WTC11 (cell line): ENCODE results near the gene OFD1. TPM values are rescaled to one million over a fixed set of nuclear protein-coding genes. Genes with fewer than 3 reads are reported as not detected.
A peak's percentile ranks its signal among the peaks of the same experiment; 100 is the strongest.

Experiments
- AFF4 ChIP-seq: sonication (generic); formaldehyde crosslinking; IDR thresholded peaks from 2 replicates; pipeline ENCODE4 v1.8.1; 2023; ENCODE audit warnings: mild to moderate bottlenecking, missing genetic modification reagents, borderline replicate concordance
- AR ChIP-seq: fragments of 250-450 bp; sonication (Bioruptor Pico); IDR thresholded peaks from 2 replicates; pipeline ENCODE4 v1.9.0; 2021; ENCODE audit warnings: mild to moderate bottlenecking
- ATF3 ChIP-seq: sonication (generic); formaldehyde crosslinking; conservative IDR thresholded peaks from 2 replicates; pipeline ENCODE4 v1.8.1; 2022; ENCODE audit warnings: mild to moderate bottlenecking, missing genetic modification reagents
- CREB1 ChIP-seq: sonication (generic); formaldehyde crosslinking; IDR thresholded peaks from 2 replicates; pipeline ENCODE4 v1.8.0; 2023; ENCODE audit warnings: mild to moderate bottlenecking, missing genetic modification reagents
- E2F4 ChIP-seq: sonication (generic); formaldehyde crosslinking; IDR thresholded peaks from 2 replicates; pipeline ENCODE4 v1.8.1; 2022; ENCODE audit warnings: low read depth, mild to moderate bottlenecking, moderate library complexity, missing genetic modification reagents, borderline replicate concordance
- MAX ChIP-seq: sonication (generic); formaldehyde crosslinking; IDR thresholded peaks from 2 replicates; pipeline ENCODE4 v1.8.0; 2022; ENCODE audit warnings: mild to moderate bottlenecking, missing genetic modification reagents
- NFYB ChIP-seq: sonication (generic); formaldehyde crosslinking; conservative IDR thresholded peaks from 2 replicates; pipeline ENCODE4 v1.8.0; 2022; ENCODE audit warnings: low read depth, missing genetic modification reagents
- SMAD4 ChIP-seq: sonication (generic); formaldehyde crosslinking; IDR thresholded peaks from 2 replicates; pipeline ENCODE4 v1.8.0; 2022; ENCODE audit warnings: mild to moderate bottlenecking, missing genetic modification reagents
- SP1 ChIP-seq: sonication (generic); formaldehyde crosslinking; conservative IDR thresholded peaks from 2 replicates; pipeline ENCODE4 v1.8.1; 2022; ENCODE audit warnings: missing genetic modification reagents
- STAT6 ChIP-seq: sonication (generic); formaldehyde crosslinking; conservative IDR thresholded peaks from 2 replicates; pipeline ENCODE4 v1.8.1; 2023; ENCODE audit warnings: mild to moderate bottlenecking, low read depth, missing genetic modification reagents, moderate library complexity
- USF1 ChIP-seq: sonication (generic); formaldehyde crosslinking; IDR thresholded peaks from 2 replicates; pipeline ENCODE4 v1.8.0; 2022; ENCODE audit warnings: mild to moderate bottlenecking, missing genetic modification reagents
- ZNF121 ChIP-seq: sonication (generic); formaldehyde crosslinking; IDR thresholded peaks from 2 replicates; pipeline ENCODE4 v1.8.0; 2023; ENCODE audit warnings: missing genetic modification reagents
- ZNF219 ChIP-seq: sonication (generic); formaldehyde crosslinking; IDR thresholded peaks from 2 replicates; pipeline ENCODE4 v1.8.0; 2023; ENCODE audit warnings: missing genetic modification reagents, mild to moderate bottlenecking, borderline replicate concordance
- ZNF263 ChIP-seq: sonication (generic); formaldehyde crosslinking; IDR thresholded peaks from 2 replicates; pipeline ENCODE4 v1.8.1; 2022; ENCODE audit warnings: low read depth, mild to moderate bottlenecking, moderate library complexity, missing genetic modification reagents
- total RNA-seq: library from RNA; stranded (reverse); gene quantifications from 3 replicates; pipeline ENCODE4 v1.2.3, GENCODE V29; 2021
- TF ChIP-seq, protein P1 (sequence below): sonication (generic); formaldehyde crosslinking; IDR thresholded peaks from 2 replicates; pipeline ENCODE4 v1.8.1; 2023; ENCODE audit warnings: mild to moderate bottlenecking, missing genetic modification reagents, moderate library complexity
- TF ChIP-seq, protein P2 (sequence below): sonication (generic); formaldehyde crosslinking; IDR thresholded peaks from 2 replicates; pipeline ENCODE4 v1.8.0; 2022; ENCODE audit warnings: mild to moderate bottlenecking, missing genetic modification reagents
- TF ChIP-seq, protein P3 (sequence below): sonication (generic); formaldehyde crosslinking; IDR thresholded peaks from 2 replicates; pipeline ENCODE4 v1.8.0; 2022; ENCODE audit warnings: missing genetic modification reagents

OFD1 gene
- total RNA-seq, 1 experiment from 2014 or later, result 23.4 TPM

DNA sequence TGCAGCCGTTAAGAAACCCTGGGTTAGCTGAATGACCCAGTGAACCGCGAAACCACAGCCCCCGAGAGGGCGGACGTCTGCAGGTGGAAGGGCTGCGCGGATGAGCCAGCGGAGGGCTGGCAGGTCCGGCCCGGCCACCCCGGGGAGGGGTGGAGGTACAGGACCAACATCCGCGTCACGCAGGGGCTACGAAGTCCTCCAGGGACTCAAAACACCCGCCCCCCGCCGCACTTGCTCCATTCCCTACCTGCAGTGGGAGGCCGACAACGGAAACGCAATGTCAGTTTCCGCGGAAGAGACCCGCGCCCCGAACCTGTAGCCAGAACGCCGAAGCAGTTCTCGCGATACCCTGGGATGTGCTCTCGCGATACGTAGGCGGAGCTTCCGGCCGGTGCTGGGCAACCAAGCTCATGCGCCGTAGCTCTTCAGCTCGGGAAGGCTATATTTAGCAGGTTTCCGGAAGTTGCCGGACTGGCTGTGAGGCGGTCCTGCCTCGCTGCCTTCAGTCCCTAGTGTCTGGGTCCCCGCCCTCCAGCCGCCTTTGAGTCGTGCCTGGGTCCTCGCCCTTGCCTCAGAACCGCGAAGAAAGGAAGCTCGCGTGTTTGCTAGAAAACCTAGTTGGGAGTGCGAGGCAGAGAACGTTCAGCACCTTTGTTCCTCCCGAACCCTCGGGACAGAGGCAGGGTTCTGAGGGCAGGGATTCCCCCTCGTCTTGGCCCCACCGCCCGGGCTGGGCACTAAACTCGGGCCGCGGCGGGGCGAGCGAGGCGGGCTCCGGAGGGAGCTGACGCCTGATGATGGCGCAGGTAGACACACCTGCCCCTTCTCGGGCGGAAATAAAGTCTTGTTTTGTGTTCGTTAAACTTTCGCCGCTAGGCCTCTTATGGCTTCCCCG is at the start of gene OFD1, which contains the start of gene TRAPPC2 (continued):
- no peak for TF ChIP-seq AR (CRISPR knock-in tag)
- TF ChIP-seq, protein P1, sequence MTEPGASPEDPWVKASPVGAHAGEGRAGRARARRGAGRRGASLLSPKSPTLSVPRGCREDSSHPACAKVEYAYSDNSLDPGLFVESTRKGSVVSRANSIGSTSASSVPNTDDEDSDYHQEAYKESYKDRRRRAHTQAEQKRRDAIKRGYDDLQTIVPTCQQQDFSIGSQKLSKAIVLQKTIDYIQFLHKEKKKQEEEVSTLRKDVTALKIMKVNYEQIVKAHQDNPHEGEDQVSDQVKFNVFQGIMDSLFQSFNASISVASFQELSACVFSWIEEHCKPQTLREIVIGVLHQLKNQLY (CRISPR knock-in tag), result no peak
- no peak for TF ChIP-seq STAT6 (CRISPR knock-in tag)
- TF ChIP-seq CREB1, result no peak
- no peak for TF ChIP-seq AFF4
- TF ChIP-seq USF1 (CRISPR knock-in tag), result no peak
- 0 out of 2 replicates have a peak, but pooled peaks have one; percentile 48 for TF ChIP-seq MAX (CRISPR knock-in tag)
- TF ChIP-seq, protein P2, sequence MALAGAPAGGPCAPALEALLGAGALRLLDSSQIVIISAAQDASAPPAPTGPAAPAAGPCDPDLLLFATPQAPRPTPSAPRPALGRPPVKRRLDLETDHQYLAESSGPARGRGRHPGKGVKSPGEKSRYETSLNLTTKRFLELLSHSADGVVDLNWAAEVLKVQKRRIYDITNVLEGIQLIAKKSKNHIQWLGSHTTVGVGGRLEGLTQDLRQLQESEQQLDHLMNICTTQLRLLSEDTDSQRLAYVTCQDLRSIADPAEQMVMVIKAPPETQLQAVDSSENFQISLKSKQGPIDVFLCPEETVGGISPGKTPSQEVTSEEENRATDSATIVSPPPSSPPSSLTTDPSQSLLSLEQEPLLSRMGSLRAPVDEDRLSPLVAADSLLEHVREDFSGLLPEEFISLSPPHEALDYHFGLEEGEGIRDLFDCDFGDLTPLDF (CRISPR knock-in tag), result no peak
- TF ChIP-seq ATF3 (CRISPR knock-in tag), result no peak
- no peak for TF ChIP-seq NFYB (CRISPR knock-in tag)
- TF ChIP-seq E2F4 (CRISPR knock-in tag), result no peak
- TF ChIP-seq SP1 (CRISPR knock-in tag), result 0 out of 2 replicates have a peak, but pooled peaks have one; percentile 37
- no peak for TF ChIP-seq ZNF263 (CRISPR knock-in tag)
- TF ChIP-seq SMAD4 (CRISPR knock-in tag), result no peak
- TF ChIP-seq ZNF219 (CRISPR knock-in tag), result no peak
- TF ChIP-seq, protein P3, sequence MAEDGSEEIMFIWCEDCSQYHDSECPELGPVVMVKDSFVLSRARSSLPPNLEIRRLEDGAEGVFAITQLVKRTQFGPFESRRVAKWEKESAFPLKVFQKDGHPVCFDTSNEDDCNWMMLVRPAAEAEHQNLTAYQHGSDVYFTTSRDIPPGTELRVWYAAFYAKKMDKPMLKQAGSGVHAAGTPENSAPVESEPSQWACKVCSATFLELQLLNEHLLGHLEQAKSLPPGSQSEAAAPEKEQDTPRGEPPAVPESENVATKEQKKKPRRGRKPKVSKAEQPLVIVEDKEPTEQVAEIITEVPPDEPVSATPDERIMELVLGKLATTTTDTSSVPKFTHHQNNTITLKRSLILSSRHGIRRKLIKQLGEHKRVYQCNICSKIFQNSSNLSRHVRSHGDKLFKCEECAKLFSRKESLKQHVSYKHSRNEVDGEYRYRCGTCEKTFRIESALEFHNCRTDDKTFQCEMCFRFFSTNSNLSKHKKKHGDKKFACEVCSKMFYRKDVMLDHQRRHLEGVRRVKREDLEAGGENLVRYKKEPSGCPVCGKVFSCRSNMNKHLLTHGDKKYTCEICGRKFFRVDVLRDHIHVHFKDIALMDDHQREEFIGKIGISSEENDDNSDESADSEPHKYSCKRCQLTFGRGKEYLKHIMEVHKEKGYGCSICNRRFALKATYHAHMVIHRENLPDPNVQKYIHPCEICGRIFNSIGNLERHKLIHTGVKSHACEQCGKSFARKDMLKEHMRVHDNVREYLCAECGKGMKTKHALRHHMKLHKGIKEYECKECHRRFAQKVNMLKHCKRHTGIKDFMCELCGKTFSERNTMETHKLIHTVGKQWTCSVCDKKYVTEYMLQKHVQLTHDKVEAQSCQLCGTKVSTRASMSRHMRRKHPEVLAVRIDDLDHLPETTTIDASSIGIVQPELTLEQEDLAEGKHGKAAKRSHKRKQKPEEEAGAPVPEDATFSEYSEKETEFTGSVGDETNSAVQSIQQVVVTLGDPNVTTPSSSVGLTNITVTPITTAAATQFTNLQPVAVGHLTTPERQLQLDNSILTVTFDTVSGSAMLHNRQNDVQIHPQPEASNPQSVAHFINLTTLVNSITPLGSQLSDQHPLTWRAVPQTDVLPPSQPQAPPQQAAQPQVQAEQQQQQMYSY (CRISPR knock-in tag), result no peak
- no peak for TF ChIP-seq ZNF121 (CRISPR knock-in tag)
